NCI-H187 (cell line): ENCODE measurements around the gene ZNF816.
A peak's percentile ranks its signal among the peaks of the same experiment; 100 is the strongest.
"Not testable (repeated sequence)": the region's sequence is repeated elsewhere in the genome, so short reads cannot be mapped to it uniquely, and the experiment has no call there.

Source experiments
- DNase-seq, 2 experiments: peaks; one replicate each; lab custom pipeline; 2025; lab: John Stamatoyannopoulos, UW

Gene ZNF816

GRCh38 chr19:52924641-52925040 is 38.0 kb downstream of the ZNF816 start:
- DNase-seq: not testable (repeated sequence)

- no peak for DNase-seq
Measured at GRCh38 chr19:52923778-52924593, 38.7 kb downstream of the ZNF816 start.

GRCh38 chr19:52922841-52923777 is 39.6 kb downstream of the ZNF816 start, which contains the start of gene ZNF888:
TSS of gene ZNF888 (minus strand) at chr19:52923428. CDS start at chr19:52917873, 5,555 bp downstream.
- DNase-seq: peak; percentile 61 to 81

- no peak for DNase-seq
Measured at GRCh38 chr19:52917531-52917930, 45.1 kb downstream of the ZNF816 start.

- no peak for DNase-seq
Measured at GRCh38 chr19:52910648-52911047, 52.0 kb downstream of the ZNF816 start.

- DNase-seq: not testable (repeated sequence)
Measured at GRCh38 chr19:52904052-52904780, 58.5 kb downstream of the ZNF816 start.

GRCh38 chr19:52901842-52902241 is 60.8 kb downstream of the ZNF816 start:
- DNase-seq: no peak
